Measurements from ENCODE around the gene ANKH.

Gene ANKH

DNA sequence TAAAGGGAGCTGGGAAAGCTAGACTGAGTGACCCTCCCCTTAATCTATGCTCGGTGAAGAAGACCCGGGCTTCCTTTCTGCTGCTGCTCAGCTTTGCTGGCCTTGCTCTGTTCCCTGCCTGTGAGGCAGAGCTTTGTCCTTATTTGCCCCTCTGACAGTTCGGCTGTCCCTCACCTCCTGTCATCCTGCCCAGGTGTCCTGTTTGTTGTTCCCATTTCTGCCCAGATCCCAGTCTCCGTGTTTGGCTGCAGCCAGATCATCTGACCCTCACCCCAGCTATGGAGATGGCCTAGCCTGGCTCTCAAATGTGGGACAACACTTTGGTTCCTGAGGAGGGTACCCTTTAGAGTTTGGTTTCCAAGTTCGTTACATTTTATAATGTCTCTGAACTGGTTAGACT lies 186.8 kb downstream of the ANKH start:
- no peak for DNase-seq (ENCODE audit: low read depth)

DNA sequence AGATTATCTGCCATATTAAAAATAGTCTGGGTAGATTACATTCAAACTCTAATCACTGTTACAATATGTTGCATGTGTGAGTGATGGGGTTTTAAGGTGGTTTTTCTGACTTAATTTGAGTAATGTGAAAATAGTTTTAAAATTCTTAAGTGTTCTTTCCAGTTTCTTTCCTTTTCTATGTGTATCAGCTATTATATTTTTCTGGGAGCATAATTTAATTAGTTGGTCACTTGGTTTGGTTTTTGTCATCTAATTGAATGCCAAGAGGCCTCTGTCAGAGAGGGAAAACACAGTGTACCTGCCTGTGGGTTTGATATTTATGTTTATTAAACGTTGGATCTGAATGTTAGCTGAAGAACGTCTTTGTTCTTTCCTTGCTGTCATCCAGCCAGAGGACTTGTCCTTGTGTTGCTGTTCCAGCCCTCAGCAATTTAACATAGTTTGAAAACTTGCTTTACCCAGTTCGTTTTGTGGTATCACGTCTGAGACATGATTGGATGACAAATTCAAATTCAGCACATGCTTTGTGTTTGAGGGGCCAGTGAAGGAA lies 187.6 kb downstream of the ANKH start:
- no peak for DNase-seq (ENCODE audit: low read depth)

DNA sequence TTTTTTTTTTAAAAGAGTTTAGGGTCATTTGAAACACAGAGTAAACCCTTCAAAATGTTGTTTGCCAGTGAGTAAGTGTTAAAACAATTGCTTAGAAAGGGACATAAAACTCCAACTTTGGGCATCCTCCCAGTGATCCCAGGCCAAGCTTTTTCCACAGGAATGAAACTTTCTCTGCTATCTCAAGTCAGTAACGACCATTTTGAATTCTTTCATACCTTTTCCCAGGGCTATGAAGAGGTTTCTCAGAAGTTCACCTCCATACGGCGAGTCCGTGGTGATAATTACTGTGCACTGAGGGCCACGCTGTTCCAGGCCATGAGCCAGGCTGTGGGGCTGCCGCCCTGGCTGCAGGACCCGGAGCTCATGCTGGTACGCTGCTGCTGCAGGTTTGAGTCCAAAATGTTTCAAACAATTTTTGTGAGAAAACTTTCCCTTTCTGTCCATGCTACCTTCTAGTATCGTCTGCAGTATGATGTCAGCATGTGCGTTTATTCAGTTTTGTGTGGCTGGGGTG lies 190.3 kb downstream of the ANKH start:
- DNase-seq (ENCODE audit: low read depth), result no peak

DNA sequence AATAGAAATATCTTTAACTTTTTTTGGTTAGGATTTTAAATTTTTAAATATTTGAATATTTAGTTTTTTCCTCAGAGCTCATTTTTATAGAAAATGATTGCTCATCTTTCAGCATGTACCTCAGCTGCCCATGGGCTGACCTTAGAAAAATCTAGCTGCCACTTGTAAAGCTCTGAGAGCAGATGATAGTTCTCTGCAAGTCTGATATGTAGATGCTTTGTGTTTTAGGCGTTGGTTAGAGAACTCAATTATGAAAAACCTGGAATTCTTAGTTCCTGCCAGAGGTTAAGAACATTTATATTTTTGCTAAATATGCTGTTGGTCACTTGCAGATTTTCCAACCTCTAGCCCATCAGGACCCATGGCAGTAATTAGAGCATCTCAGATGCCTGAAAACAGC lies 192.0 kb downstream of the ANKH start:
- no peak for DNase-seq (ENCODE audit: low read depth)

DNA sequence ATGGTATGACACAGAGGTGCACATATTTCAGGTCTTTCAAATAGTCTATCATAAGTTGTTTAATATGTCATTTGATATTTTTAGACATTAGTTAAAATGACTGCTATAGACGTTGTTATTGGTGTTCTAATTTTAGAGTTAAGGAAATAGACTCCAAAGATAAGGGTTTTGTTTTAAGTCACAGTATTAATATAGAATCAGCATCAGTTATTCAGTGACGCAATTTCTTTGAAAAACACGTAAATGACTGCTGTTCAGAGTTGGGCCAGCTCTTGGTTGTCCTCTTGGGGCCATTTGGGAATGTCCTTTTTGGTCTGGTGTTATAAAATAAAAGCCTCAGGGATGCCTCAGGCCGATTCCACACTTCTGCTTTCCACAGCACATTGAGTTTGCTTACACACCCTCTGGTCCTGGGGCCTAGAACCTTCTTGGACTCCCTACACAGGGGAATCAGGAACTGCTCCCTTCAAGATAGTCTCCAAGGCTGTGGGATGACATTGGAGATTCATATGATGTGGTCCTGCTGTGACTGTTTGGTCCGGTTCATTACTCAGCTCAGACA lies 192.7 kb downstream of the ANKH start:
- no peak for DNase-seq (ENCODE audit: low read depth)

DNA sequence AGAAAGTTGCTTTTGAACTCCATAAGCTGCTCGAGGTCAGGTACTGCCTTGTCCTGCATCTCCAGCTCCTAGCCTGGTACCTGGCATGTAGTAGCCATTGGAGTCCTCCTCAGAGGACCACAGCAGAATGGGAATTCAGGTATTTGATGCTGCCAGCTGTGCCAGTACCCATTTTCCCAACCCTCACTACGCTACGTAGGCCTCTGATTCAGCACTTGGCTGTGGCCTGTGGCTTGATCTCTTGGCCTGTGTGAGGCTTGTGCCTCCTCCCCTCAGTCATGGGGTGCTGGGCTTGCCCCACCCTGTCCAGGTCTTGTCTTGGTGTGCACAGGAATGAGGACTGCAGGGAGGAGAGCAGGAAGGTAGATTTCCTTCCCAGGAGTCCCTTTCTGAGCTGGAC lies 195.3 kb downstream of the ANKH start:
- peak; percentile 21 for DNase-seq (ENCODE audit: low read depth)

DNA sequence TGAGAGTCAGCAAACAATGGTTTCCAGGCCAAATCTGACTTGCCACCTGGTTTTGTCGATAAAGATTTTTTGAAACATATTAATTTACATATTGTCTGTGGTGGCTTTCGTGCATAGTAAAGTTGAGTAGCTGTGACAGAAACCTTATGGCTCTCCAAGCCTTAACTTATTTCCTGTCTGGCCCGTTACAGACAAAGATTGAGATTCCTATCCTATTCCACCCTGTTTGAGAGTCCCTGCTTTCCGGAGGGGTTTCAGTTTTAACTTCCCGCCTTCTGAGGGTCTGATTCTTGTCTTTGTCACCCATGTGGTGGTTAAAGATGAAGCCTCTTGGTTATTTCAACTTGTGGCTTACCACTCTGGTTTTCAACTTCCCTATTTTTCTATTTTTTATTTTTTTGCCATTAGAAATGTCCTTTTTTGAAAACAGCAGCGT lies 195.7 kb downstream of the ANKH start:
- DNase-seq (ENCODE audit: low read depth), result no peak

DNA sequence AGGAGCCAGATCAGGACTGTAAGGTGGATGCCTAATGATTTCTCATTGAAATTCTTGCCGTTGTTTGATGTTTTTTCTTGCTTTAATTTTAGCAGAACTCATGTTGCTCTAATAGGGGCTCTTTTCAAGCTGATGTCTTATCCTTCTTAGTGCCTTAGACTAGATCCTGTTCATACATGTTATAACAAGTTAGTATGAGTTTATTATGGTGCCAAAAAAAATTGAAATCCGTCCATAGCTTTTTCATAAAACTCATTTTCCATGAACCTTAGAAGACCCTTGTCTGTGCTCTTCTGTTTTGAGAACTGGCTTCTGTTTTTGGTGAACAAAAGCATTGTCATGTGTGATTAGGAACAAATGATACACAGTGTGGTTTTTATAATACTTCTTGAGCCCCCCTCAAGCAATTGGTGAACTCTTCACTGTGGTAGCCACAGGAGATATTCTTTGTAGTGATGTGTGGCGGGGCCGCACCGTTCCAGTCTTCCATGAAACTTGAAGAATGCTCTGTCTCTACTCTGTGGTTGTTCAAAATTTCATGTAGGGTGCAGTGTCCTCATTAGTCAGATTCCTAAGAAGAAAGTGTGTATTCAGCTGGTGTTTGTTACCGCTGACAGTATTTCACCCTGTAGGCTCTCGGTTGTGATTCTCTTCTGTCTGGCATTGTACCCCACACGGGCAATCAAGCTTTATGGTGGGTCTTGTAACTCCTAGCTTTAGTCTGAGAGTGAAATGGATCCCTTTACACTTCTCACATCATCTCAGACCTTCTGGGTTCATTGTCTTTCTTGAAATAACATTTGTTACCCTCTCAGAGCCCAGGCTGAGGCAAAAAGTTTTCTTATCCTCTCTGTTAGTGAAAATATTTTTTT lies 196.4 kb downstream of the ANKH start:
- DNase-seq (ENCODE audit: low read depth), result no peak

DNA sequence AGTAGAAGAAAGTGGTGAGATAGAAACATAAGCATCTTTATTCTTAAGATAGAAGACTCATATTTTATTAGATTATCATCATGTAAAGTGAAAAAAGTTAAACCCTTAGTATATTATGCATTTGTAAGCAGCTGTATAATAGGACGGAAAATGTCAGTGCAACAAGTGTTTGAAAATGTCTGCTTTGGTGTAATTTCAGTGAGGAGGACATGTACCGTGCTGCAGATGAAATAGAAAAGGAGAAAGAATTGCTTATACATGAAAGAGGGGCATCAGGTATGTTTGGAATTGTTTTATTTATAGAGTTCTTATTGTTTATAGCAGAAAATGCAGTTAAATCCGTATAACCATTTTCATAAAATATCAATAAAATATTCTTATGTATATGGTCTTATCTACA lies 198.1 kb downstream of the ANKH start:
- no peak for DNase-seq (ENCODE audit: low read depth)

DNA sequence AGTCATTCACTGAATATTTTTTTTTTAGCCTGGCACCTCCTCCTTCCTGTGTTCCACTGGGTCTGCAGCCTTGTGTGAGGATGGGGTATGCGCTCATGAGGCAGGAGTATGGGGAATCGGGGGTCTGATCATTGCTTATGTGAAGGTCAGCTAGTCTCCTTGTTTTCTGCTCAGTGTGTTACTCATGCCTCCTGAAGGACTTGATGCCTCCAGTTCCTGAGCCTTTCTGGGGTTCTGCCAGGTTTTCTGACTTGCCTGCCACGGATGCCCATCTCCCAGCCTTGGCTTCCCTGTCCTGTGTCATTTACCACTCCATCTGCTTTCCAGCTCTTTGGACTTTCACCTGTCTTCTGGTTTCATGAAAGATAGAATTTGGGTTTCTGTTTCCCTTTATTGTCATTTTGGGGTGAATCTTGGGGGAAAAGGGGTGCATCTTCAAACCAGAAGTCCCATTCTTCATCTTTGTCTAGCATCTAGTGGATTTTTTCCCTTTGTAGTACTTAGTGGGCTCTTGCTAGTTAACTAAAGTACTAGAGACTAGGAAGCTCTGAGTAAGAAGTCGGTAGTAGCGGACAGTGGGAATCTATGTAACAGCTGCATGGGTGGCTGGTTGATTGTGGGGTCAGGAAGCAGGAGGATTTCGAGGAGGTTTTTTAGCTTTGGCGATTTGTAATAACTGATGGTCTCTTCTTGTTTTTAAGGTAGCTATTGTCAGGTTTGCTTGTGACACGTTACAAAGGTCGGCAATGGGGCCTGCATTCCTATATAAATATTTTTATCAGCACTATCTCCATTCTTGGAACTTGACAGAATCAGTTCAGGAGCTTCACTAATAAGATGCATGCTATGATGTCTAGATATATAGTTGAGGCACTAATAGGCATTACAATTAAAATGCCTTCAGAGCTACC lies 198.8 kb downstream of the ANKH start:
- no peak for DNase-seq (ENCODE audit: low read depth)

DNA sequence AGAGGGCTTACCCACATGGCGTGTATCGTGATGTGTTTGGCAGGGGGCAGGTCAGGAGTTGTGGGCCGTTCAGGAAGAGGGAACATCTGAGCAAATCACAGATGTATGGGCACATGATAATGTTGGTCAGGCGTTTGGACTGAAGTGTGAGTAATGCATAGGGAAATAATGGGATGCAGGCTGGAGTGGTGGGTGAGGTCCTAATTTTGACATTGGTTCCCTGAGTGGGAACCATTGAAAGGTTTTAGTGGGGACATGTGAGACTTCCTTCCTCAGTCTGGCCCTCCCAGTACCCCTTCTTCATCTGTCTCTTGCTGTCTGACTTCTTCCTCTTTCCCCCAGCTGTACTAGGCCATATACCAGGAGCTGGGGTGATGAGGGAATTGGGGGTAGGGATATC lies 199.5 kb downstream of the ANKH start:
- no peak for DNase-seq (ENCODE audit: low read depth)

DNA sequence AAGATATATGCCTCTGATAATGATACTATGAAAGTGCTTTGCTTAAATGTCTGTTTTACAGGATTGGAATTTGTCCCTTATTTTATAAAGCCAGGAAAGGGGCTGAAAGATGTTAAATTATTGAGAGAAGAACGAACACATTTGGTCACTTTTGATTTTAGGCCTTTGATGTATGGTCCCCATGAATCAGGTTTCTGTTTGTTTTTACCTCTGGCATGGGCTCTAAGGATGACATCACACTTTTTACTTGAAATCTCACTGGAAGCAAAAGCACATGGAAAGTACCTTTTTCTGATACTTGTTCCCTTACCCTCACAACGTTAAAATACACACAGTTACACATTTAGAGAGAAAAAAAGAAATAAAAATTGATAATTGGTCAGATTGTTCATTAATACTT lies 200.2 kb downstream of the ANKH start:
- no peak for DNase-seq (ENCODE audit: low read depth)

DNA sequence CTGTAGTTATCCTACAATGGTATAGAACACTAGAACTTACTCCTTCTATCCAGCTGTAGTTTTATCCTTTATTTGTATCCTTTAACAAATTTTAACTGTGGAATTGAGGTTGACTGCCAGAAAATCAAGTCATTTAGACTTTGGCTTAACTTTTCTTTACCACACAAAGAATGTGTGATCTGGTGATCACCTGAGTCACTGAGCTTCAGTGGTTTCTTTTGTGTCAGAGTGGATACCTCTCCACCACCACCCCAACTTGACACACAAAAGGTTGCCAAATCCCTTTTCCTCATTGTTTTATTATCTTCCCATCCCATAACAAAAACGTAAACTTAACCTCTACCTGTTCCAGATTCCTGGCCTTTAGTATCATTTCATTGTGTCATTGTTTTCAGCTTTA lies 201.6 kb downstream of the ANKH start:
- DNase-seq (ENCODE audit: low read depth), result no peak

DNA sequence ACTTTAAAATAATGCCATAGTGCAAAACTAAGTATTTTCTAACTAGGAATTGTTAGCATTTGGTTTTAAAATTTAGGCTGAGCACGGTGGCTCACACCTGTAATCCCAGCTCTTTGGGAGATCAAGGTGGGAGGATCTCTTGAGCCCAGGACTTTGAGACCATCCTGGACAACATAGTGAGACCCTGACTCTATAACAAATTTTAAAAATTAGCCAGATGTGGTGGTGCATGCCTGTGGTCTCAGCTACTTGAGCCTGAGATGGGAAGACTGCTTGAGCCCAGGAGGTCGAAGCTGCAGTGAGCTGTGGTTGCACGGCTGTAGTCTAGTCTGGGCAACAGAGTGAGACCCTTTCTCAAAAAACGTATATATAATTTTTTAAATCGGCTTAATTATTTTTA lies 202.2 kb downstream of the ANKH start:
- no peak for DNase-seq (ENCODE audit: low read depth)

DNA sequence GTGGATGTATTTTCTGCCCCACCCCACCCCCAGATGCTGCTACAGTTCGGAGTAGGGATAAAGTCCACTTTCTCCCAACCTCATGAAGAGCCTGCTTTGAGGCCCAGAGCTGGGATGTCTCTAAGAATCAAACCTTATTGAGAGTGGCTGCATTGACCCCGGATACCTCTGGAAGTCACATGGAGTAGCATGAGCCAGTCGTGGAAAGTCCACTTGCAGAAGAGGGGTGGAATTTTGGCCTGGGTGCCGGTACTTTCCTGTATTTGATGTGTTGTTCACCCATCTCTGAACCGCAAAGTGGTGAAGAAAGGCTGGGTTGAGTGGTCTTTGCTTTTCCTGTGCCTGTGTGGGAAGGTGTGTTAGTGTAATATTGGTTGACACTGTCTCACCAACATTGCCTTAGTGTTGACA lies 203.4 kb downstream of the ANKH start:
- peak; percentile 25 for DNase-seq (ENCODE audit: low read depth)

DNA sequence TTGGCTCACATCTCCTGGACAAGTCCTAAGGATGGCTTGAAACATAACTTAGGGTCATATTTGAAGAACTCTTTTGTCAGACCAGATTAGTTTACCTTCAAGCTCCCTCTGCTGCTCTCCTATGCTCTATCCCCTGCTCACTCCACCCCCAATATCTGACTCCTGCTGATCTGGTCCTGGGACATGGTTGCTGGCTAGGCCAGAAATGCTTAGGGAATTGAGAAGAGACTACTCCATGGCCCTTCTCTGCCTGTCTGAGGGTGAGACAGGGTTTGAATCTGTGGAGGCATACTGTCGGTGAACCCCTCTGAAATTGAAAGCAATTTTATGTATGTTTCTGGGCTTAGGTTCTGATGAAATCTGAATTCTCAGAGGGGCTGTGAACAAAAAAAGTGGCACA lies 203.8 kb downstream of the ANKH start:
- DNase-seq (ENCODE audit: low read depth), result no peak

DNA sequence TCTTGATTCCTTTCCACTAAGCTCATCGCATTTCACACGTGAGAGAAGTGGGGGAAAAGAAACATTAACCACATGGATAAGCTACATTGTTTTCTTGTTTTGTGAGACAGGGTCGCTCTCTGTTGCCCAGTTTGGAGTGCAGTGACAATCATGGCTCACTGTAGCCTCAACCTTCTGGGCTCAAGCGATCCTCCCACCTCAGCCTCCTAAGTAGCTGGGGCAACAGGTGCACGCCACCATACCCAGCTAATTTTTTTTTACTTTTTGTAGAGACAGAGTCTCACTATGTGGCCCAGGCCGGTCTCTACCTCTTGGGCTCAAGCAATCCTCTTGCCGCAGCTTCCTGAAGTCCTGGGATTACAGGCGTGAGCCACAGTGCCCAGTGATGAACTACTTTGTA lies 204.3 kb downstream of the ANKH start:
- DNase-seq (ENCODE audit: low read depth), result no peak

DNA sequence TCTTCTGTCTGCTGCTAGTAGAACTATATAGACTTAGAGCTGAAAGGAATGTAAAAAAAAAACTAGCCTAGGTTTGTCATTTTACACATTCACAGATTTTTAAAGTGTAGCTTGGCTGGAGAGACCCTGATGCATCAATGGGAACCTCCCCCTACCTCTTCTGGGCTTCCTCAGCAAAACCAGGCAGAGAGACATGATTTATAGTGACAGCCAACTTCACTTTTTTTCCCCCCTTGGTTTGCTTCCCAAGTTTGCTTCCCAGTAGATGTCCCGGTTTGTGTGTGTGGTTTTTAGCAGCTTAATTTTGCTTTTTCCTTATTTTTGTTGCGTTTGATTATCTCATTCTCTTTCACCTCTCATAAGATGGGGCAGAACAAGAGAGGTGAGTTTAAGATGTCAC lies 205.2 kb downstream of the ANKH start:
- DNase-seq (ENCODE audit: low read depth), result no peak

DNA sequence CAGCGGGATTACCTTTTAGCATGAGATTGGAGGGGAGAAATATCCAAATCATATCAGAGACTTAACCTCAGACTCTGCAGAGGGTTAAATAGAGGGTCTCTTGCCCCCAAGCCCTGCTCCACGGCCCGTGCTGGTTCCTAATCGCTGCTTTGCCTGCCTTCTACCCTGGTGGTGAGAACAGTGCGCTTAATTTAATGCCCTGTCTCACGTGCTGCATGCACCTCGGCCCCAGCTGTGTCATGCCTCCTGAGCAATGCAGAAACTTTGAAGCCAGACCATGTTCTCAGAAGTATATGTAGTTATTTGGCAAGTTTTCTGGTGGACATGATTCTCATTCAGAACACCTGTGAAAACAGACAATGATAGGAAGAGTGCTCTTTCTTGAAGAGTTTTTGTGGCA lies 205.6 kb downstream of the ANKH start:
- peak; percentile 52 for DNase-seq (ENCODE audit: low read depth)

DNA sequence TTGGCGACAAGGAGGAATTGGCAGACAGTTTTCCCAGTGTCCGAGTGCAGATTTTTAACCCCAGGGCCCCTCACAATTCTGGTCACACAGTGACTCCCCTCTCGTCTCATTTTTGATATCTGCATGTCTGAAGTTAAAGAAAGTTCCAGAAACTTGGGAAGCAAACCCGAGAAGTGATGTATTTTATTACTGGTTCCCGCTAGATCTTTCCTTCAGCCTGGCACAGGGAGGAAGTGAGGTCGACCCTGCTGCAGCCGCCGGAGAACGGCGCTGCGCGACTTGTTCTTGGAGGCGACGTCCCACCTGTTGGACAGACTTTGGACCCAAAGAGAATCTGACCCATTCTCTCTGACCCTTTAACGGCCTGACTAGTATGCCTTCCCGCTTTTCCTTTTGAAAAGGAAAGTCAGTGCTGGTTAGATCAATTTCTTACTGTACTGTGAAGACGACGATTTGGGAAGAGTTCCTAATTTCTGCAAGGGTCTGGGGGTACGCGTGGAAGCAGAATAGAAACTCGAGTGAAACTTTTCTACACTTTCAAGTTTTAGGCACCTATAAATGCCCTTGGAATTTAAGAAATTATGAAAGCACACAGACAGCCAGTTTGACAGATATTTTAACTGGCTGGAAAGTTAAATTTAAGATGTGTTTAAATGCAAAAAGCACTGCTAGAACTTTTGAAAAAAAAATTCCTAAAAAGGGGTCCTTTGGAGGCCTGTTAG lies 206.3 kb downstream of the ANKH start:
- DNase-seq (ENCODE audit: low read depth), result no peak

DNA sequence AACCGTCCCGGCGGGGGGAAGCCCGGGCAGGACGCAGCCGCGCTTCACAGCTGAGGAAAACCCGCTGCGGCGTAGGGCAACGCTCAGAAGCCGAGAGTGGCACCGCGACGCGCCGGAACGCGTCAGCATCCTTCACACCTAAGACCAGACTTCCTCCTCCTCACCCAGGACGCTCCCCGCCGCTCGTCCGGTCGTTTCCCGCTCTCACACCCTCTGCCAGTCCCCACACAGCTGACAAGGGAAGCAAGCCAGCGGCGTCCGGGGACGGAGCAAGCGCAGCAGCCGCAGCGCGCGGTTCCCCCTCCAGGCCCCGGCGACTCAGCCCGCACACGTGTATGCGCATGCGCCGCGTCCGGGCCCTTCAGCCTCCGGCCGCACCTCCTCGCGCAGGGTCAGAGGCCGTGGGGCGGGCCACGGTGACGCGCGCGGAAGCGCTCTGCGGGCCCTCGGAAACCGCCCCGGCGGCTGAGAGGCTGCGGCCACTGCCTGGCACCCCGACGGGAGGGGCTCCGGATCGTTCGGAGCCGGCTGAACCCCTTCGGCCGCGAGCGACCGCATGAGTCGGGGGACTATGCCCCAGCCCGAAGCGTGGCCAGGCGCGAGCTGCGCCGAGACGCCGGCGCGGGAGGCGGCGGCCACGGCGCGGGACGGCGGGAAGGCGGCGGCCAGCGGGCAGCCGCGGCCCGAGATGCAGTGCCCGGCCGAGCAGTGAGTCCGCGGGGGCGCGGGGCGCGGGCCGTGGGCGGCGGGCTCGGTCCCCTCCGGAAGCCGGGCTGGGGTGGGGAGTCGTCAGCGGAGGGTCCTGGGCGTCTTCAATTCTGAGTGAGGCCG lies 207.1 kb downstream of the ANKH start, which contains the start of gene OTULIN:
Gene OTULIN, plus strand, starts transcription at position 449 of the 831 bp plus-strand sequence. Its CDS starts 108 bp downstream, at position 557.
- peak; percentile 88 for DNase-seq (ENCODE audit: low read depth)

Data from activated T-cell treated with anti-CD3 and anti-CD28 coated beads for 48 hours (primary cell).